Breast epithelium (tissue), 4 donors: ENCODE measurements around the gene RAX2. TPM values are rescaled to one million over a fixed set of nuclear protein-coding genes. Genes with fewer than 3 reads are reported as not detected.

ENCODE experiments used
- DNase-seq, 2 donors: peaks; one replicate each; pipeline ENCODE4 v3.0.0-alpha.2; 2019; ENCODE audit warnings: low spot score in 2 of 2
- H3K27ac ChIP-seq, 2 donors: fragments of 200-600 bp; sonication (generic) in 1 of 2; one replicate each; pipeline ENCODE4 v1.5.1; 2016 to 2019; ENCODE audit warnings: mild to moderate bottlenecking in 1 of 2
- H3K27me3 ChIP-seq, 2 donors: fragments of 200-600 bp; sonication (generic) in 1 of 2; one replicate each; pipeline versions ENCODE4 v1.5.1 to v1.6.0; 2017 to 2019; ENCODE audit warnings: control low read depth in 1 of 2, mild to moderate bottlenecking in 1 of 2
- H3K36me3 ChIP-seq: fragments of 200-600 bp; one replicate; pipeline ENCODE4 v1.5.1; 2019
- H3K4me1 ChIP-seq, 2 donors: fragments of 200-600 bp; sonication (generic); one replicate each; pipeline ENCODE4 v1.5.1; 2016 to 2019; ENCODE audit warnings: control low read depth in 1 of 2
- H3K4me3 ChIP-seq, 3 donors: fragments of 200-600 bp; sonication (generic); 1 replicate in 2 of 3; 2 replicates in 1 of 3; pipeline ENCODE4 v1.5.1; 2016 to 2019; ENCODE audit warnings: mild to moderate bottlenecking in 3 of 3, moderate library complexity in 2 of 3
- H3K9me3 ChIP-seq, 2 donors: fragments of 200-600 bp; sonication (generic) in 1 of 2; one replicate each; pipeline ENCODE4 v1.5.1; 2016 to 2019; ENCODE audit warnings: control low read depth in 1 of 2
- POLR2A ChIP-seq: fragments of 450-650 bp; IDR thresholded peaks from one replicate; pipeline ENCODE4 v1.6.1; 2016; ENCODE audit warnings: antibody characterized with exemption, mild to moderate bottlenecking, moderate library complexity
- POLR2AphosphoS5 ChIP-seq, 3 donors: sonication (generic); formaldehyde crosslinking; IDR thresholded peaks; one replicate each; pipeline ENCODE4 v1.6.1; 2017; ENCODE audit warnings: antibody characterized with exemption in 3 of 3
- intact Hi-C: fragments of 100-400 bp; cut with DNase I; formaldehyde crosslinking; loops from one replicate; pipeline ENCODE4 v1.15.1; 2023; ENCODE audit warnings: low total_unique reads
- total RNA-seq, 3 donors: library from RNA; depleted of rRNA; stranded (reverse); fragments of >200 nt; gene quantifications; one replicate each; pipeline ENCODE4 v1.1.0, GENCODE V29; 2016
- TF ChIP-seq, protein P1 (sequence below), 3 donors: fragments of 450-650 bp; IDR thresholded peaks; one replicate each; pipeline ENCODE4 v1.5.1; 2016 to 2017; ENCODE audit warnings: antibody characterized with exemption in 3 of 3, mild to moderate bottlenecking in 3 of 3, moderate library complexity in 3 of 3

RAX2 gene
- total RNA-seq, 3 donors from 2014 or later = 0.66 TPM; not detected in 2

DNA sequence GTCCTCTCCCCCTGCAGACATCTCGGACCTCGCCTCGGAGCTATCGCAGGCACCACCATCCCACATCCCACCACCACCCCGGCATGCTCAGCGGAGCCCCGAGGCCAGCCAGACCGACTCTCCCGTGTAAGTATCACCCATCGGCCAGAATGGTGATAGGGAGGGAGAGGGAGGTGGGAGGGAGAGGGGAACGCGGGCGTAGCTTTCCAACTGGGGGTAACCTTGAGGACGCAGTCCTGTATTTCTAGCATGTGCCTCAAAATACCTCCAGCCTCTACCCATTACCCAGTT, 37.8 kb downstream of the RAX2 start:
- intact Hi-C loops = no loop called here
- TF ChIP-seq POLR2AphosphoS5 (IDR thresholded peaks at IDR 0.05) = no peak
- TF ChIP-seq, protein P1, sequence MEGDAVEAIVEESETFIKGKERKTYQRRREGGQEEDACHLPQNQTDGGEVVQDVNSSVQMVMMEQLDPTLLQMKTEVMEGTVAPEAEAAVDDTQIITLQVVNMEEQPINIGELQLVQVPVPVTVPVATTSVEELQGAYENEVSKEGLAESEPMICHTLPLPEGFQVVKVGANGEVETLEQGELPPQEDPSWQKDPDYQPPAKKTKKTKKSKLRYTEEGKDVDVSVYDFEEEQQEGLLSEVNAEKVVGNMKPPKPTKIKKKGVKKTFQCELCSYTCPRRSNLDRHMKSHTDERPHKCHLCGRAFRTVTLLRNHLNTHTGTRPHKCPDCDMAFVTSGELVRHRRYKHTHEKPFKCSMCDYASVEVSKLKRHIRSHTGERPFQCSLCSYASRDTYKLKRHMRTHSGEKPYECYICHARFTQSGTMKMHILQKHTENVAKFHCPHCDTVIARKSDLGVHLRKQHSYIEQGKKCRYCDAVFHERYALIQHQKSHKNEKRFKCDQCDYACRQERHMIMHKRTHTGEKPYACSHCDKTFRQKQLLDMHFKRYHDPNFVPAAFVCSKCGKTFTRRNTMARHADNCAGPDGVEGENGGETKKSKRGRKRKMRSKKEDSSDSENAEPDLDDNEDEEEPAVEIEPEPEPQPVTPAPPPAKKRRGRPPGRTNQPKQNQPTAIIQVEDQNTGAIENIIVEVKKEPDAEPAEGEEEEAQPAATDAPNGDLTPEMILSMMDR (IDR thresholded peaks at IDR 0.05) = no peak
- TF ChIP-seq POLR2A = no peak
- Histone ChIP-seq H3K36me3 (no peaks in the 10 kb centered on the region), H3K27me3 (no peaks in the 10 kb centered on the region), H3K27ac (no peak overlapping the region), H3K9me3 (peaks cover under 1% of the 10 kb centered on the region in 2 donors), H3K4me3 (no peak overlapping the region), H3K4me1 (no peaks in the 10 kb centered on the region)
- no peak for DNase-seq

DNA sequence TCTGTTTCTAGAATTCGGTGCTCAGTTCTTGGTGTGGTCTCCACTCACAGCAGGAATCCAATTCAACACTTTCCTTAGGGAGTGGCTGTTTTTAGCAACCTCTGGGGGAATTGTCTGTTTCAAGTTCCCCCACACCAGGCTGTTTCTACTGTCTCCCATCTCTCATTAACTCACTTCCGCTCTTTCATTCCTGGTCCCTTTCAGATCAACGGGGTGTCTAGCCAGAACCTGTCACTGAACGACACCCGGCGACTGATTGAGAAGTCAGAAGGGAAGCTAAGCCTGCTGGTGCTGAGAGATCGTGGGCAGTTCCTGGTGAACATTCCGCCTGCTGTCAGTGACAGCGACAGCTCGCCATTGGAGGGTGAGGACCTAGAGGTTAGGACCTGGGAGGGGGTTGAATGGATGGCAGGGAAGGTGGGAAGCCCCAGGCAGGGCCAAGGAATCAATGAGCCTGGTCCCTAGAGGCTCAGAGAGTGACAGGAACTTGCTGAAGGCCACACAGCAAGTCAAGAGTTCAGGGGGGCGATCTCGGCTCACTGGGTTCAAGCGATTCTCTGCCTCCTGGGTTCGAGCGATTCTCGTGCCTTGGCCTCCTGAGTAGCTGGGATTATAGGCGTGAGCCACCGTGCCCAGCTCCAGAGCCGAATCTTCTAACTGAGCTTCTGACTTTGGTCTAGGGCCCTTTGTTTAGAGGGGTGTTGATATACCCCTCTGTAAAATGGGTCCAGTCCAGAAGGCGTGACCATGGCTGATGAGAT, 38.3 kb downstream of the RAX2 start:
- no peak for TF ChIP-seq POLR2A
- Histone ChIP-seq H3K4me3 (no peak overlapping the region), H3K4me1 (no peaks in the 10 kb centered on the region), H3K27me3 (no peaks in the 10 kb centered on the region), H3K9me3 (peaks cover 6% of the 10 kb centered on the region in 2 donors), H3K27ac (no peak overlapping the region), H3K36me3 (no peaks in the 10 kb centered on the region)
- intact Hi-C loops = no loop called here
- no peak for DNase-seq

DNA sequence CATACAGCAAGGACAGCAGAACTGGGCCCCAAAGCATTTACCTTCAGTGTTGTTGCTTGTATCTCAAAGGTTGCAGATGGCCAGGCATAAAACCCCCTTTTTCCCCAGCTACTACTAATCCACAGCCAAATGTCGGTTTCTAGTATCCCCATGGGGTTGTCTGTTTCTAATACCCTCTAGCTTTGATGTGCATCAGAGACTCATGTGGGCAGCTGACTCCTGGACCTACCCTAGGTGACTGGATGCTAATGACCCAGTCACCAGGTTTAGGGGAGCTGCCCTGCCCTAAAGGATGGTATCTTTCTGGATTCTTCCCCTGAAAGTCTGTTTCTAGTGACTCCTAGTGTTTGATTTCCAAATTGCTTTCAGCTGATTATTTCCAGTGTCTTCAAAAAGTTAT, 39.9 kb downstream of the RAX2 start:
- TF ChIP-seq, protein P1 (IDR thresholded peaks at IDR 0.05) = no peak
- TF ChIP-seq POLR2AphosphoS5 (IDR thresholded peaks at IDR 0.05) = no peak
- TF ChIP-seq POLR2A = no peak
- no peaks in the 10 kb centered on the region for H3K4me1 ChIP-seq
- intact Hi-C loops = no loop called here

DNA sequence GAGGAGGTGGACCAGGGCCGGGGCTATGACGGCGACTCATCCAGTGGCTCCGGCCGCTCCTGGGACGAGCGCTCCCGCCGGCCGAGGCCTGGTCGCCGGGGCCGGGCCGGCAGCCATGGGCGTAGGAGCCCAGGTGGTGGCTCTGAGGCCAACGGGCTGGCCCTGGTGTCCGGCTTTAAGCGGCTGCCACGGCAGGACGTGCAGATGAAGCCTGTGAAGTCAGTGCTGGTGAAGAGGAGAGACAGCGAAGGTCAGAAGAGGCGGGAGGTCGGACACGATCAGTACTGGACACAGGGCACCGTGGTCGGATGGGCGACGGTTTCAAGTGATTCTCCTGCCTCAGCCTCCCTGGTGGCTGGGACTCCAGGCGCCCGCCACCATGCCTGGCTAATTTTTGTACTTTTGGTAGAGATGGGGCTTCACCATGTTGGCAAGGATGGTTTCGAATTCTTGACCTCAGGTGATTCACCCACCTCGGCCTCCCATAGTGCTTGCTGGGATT, 41.5 kb downstream of the RAX2 start:
- Histone ChIP-seq H3K27ac (no peak overlapping the region), H3K36me3 (no peaks in the 10 kb centered on the region), H3K4me1 (no peaks in the 10 kb centered on the region), H3K4me3 (no peak overlapping the region), H3K9me3 (peaks cover 6% of the 10 kb centered on the region in 2 donors), H3K27me3 (no peaks in the 10 kb centered on the region)
- DNase-seq = no peak
- intact Hi-C loops = no loop called here
- TF ChIP-seq POLR2AphosphoS5 (IDR thresholded peaks at IDR 0.05) = no peak
- TF ChIP-seq, protein P1 (IDR thresholded peaks at IDR 0.05) = no peak
- no peak for TF ChIP-seq POLR2A

More for the DNA sequence above, 39.9 kb downstream of the RAX2 start:
- Histone ChIP-seq H3K27ac (no peak overlapping the region), H3K36me3 (no peaks in the 10 kb centered on the region), H3K9me3 (peaks cover 6% of the 10 kb centered on the region in 2 donors), H3K27me3 (no peaks in the 10 kb centered on the region), H3K4me3 (no peak overlapping the region)
- no peak for DNase-seq

DNA sequence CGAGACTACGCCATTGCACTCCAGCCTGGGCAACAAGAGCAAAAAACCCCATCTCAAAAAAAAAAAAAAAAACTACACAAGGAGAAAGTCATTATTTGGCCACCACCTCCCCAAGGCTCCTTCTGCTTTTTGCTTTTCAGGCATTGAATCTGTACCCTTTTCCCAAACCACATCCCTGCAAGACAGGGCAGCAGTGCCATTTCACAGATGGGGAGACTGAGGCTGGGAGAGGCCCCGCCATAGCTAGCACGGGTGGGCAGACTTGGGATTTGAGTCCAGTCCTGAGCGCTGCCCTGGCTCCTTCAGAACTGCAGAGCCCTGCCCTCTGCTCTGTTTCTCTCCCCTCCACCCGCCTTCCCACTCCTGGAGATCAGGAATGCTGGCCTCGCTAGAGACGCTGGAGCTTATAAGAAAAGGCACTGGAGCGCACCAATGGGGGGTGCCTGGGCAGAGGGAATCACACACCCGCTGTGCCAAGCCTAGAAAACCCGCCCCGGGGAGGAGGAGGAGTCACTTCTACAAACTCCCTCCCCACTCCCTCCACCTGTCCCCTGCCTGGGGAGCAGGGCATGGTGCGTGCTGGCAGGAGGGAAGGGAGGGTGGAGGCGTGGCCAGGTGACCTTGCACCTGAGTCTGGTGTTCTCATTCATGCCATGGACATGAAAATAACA, 46.3 kb downstream of the RAX2 start:
- no peak for TF ChIP-seq POLR2AphosphoS5 (IDR thresholded peaks at IDR 0.05)
- TF ChIP-seq, protein P1 (IDR thresholded peaks at IDR 0.05) = no peak
- no peak for TF ChIP-seq POLR2A
- Histone ChIP-seq H3K9me3 (peaks cover 6% of the 10 kb centered on the region in 2 donors), H3K36me3 (no peaks in the 10 kb centered on the region), H3K4me1 (no peaks in the 10 kb centered on the region), H3K27me3 (peaks cover 3 to 16% of the 10 kb centered on the region in 2 donors), H3K27ac (no peak overlapping the region), H3K4me3 (no peak overlapping the region)
- intact Hi-C loops = no loop called here
- peak; percentile 30 to 79 for DNase-seq
